SIG-M5 (cell line): ENCODE measurements around the gene PARD3B.

Source experiments
- DNase-seq: peaks from one replicate; lab custom pipeline; 2025; lab: John Stamatoyannopoulos, UW

PARD3B gene

DNA sequence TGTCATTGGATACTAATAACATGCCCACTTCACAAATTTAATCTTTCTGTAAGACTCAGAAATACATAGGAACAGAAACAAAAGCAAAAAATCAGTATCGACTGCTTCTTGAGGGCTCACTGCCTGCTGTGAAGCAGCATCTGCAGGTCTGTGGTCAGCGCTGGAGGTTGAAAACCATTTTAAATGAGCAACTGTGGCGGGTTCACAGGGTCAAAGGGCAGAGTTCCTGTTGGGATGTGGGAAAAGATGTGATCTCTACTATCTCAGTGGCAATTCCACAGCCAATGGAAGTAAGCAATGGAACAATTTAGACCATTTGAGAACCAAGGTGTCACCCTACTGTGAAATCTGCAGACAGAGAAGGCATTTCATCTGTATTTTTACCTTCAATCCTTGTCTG, 468.3 kb downstream of the PARD3B start:
- DNase-seq, result no peak

DNA sequence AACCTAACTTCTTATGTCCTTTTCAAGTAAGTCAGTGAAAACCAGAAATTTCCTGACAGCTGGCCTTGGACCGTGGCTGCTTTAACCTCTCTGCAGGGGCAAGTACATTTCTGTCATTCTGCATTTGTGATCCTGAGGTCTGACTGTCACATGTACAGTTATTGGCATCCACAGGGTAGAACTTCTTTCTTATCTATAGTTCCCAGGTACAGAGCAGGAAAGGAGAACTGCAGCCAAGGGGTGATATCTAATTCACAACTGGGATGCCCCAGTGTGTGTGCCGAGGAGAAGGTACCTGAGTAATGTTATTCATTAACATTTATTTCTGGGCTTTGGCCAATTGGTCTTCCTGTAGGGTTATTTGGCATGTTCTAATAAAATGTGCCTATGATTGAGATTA, 468.9 kb downstream of the PARD3B start:
- DNase-seq, result no peak

DNA sequence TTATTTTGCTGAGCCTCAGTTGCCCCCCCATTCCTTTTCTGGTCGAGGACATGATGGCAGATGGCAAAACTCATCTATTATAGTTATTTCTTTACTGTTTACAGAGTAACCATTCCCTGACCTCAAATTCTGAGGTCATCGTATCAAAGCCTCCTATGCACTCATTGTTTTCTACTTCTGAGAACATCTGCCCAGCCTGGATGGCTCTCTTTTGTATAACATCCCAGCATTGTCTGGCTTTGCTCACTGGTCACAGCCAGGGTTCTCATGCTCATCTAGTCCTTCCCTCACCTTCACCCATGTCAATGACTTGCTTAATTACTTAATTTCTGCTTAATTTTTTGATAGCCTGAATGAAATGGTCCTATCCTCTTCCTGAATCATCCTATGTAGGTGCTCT, 472.1 kb downstream of the PARD3B start:
- DNase-seq, result no peak

DNA sequence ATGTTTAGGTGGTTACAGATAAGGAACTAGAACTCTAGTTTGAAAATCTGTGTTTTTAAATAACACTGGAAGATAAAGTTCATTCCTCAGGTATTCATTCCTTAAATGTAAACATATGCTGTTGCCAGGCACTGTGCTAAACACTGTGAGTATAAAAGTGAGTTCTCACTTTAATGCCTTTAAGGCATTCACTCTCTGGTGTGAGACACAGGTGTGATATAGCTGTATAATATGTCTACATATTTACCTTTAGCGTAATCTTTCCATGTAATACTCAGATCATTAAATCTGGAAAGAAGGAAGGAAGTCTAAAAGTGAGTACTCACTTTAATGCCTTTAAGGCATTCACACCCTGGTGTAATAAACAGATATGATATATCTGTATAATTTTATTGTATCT, 472.6 kb downstream of the PARD3B start:
- no peak for DNase-seq

DNA sequence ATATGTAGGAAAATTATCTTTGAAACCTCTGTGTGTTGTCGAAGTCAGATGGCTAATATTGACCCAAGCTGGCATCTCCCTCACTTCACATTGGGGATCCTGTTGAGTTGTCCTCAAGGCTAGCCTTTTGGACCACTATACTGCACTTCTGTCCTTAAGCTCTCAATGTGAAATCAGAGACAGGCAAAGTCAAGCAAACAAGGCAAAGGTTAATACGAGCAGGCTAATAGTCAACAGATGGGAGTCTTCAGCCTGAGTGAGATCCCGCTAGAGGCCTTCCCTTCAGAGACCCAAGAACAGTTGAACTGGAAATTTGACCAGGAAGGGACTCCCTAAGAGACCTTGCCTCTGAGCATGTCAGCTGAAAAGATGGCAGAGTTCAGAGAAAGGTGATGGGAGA, 475.4 kb downstream of the PARD3B start:
- DNase-seq, result no peak

DNA sequence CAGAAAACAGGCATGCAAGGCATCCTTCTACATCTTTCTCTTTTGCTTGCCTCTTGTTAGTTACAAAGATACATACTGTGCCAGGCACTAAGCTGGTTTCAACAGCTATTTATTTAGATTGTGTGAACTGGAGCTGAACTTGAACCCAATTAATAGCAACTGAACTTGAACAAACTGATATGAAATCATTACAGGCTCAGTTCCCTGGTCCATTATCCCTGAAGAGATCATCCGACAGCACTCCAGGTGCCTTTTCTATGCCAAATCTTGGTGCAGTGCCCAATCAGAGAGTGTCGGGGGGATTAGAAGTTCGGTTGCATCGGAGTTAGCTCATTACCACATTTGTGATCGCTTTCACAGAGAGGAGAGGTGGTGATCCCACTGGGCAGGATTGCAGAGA, 477.6 kb downstream of the PARD3B start:
- DNase-seq, result no peak

DNA sequence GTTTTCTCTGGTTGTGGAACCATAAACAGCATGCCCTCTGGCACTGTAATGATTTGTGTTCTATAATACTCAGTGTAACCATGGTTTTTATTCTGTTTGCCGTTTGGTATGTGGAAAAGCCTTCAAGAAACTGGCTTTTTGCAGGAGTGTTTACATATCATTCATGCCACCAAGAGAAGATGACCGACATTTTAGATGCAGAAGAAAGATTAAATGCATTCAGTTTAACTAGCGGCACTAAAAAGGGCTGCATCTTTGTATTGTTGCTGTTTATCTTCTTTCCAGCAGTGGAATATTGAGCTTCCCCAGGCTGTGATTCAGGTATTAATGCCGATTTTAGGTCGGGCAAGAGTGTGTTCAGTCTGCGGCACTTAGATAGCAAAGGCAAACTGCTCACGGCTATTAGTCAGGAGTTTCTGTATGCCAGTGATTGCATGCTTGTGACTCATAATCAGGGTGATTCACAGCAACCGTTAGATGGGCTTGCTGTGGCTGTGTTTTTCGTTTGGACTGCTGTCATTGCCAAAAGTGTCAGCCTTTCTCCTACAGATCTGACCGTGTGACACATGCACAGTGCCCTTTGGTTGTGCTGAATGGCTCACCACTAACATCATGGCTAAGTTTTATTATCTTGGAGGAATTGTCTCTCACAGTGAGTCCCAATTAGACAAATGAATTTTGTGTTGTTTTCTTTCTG, 479.7 kb downstream of the PARD3B start:
- DNase-seq, result no peak

DNA sequence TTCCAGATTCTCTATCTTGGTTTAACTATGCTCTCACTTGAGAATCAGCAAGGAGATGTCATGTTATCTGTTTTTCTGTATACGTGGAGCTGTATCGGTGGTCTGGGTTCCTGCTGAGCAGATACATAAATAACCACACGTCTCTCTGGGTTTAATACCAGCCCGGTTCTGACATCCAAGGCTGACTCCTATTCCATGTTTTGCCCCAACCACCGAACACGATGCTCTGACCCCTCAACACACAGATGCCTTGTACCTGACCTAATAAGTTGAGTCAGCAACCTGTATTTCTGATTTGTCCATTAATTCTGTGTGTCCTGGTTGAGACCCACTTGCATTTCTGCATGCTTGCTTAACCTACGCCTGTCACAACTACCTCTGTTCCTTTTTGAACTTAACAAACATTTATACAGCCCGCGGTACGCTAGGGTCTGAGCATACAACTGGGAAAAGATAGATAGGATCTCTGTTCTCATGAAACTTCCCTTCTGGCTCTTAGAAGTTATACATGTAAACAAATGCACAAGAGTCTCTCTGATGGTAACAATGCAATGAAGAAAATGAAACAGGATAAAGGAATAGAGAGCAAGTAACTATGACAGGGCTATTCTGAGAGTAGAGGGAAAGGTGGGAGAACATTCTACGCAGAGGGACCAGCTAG, 480.4 kb downstream of the PARD3B start:
- DNase-seq, result no peak

DNA sequence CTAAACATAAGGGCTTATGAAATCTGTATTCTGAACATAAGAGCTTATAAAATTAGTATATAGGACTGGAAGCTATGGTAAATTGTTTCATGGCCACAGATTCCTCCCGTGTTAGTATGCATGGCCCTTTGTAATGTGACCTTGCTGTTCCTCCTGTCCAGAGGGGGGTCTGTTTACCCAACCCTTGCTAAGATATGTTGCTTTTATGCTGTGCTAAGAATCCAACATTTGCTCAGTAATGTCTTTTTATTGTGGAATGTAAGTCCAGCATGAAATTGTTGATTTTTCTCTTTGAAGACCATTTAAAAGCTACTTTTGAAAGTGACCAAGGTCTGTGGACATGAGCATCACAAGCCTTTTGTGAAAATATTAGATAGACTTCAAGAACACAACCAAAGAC, 485.4 kb downstream of the PARD3B start:
- no peak for DNase-seq

DNA sequence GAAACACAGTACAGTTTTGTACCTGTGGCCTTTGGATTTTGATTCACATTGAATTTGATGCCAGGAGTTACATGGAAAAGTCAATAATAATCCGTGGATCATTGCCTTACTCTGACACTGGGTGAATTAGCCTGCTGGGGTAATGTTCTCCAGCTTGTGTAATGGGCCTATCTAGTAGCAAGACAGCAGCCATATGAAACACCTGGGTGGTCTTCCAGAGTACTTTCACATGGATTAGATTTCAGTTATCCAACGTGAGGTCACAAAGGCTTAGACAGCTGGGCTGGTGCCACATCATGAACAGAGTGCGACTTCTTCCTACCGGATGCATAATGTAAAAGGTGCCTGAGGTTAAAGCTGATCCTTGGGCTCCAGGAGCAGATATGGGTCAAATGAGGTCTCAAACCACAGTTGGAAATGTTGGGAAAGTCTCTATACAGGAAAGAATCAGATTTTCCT, 486.8 kb downstream of the PARD3B start:
- no peak for DNase-seq

DNA sequence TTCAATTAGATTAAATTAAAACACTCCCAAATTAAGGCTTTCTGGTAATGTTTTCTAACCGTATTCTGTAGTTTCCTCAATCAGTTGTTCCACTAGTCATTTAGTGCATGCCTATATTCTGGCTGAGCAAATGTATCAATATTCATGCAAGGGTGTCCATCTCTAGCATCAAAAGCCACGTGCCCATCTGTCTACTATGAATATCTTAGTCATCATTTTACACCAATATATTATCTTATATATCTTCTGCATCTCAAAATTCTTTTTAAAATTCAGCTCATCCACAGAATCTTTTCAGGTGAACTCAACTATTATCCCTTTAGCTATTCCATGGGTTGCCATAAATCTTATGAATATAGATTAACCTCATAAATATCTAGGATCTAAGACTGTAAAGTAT, 488.2 kb downstream of the PARD3B start:
- DNase-seq, result no peak

DNA sequence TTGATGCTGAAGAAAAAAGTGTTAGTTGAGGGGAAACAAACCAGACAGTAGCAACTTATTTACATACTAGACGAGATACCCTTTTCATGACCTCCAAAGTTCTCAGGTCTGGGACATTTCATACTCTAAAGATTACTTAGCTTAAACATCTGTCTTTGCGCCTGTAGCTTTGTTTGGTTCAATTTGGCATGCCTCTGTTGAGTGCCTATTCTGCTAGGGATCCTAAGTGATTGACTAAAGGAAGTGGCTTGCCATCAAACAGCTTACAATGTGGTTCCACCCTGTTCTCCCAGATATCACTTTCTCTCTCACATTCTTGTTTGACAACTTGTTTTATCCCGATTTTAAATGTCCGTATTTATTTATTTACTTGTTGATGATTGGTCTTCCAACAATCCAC, 488.8 kb downstream of the PARD3B start:
- DNase-seq, result no peak

DNA sequence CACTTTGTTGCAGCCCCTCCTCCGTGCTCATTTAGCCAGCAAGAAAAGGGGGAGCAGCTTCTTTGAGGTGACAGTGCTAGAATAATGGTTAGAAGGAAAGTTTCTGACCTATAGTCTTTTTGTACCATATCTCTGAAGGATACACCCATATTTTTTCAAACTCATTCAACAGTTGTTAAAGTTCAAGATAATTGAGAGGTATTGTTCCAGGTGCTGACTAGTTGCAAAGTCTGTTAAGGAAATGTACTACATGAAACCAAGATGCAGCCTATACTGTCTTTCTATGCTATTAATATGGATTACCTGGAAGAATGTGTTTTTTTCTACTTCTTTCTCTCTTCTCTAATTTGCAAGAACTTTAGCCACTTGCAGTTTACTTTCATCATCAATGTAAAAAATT, 495.0 kb downstream of the PARD3B start:
- no peak for DNase-seq

DNA sequence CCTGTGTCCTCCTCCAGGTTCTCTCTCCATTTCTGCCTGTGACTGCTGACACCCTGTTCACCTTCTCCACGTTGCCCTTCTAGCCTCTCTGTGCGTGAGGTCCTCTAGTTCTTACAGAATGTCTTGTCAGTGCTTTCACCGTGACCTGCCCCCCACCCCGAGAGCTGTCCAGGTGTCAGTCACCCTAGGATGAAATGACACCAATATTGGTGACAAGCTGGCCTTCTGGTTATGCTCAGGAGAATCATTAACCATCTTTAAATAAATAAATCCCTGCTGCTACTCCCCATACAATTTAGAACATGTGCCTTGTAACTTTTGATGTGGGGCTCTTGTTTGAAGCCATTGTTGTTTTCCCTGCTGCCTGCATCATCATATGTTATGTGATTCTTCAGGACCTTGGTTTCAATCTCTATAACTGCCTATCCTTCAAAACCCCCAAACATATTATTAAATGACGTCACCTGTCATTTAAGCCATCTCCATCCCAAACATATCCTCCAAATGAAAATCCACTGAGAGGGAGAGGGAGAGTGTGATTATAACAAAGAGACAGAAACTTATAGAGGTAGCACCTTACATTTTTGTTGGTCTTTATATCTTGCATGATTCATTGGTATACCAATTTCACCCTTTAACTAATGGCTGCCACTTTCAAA, 496.3 kb downstream of the PARD3B start:
- no peak for DNase-seq

DNA sequence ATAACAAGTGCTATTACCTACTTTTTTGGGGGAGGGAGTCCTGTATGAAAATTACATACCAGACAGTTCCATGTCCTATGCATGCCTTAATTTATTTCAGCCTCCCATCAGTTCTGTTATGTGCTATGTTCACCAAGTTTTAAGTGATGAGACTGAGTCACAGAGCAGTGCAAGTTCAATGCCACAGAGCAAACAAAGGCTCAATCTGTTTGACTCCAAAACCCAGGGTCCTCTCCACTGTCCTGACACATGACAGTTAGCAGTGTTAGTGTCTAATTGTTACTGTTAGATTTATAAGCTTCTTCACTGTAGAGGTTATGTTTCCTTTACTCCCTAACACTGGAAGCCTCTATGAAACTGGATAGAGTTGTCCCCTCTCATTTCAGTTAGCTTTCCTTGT, 498.0 kb downstream of the PARD3B start:
- DNase-seq, result no peak

DNA sequence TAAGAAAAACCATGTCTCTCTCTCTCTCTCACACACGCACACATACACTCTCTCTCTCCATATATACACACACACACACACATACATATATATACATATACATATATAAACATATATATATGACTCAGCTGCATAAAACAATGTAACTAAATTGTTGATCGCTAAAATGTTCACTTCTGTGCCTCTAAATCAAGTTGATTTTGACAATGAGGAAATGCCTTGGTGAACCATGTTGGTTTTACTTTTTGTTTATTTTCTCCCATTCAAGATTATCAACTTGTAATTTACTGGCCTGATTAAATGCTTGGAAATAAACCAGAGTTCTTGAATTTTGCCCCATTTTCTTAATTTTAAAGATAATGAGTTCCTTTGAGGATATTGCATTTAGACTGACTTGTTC, 500.4 kb downstream of the PARD3B start:
- no peak for DNase-seq

DNA sequence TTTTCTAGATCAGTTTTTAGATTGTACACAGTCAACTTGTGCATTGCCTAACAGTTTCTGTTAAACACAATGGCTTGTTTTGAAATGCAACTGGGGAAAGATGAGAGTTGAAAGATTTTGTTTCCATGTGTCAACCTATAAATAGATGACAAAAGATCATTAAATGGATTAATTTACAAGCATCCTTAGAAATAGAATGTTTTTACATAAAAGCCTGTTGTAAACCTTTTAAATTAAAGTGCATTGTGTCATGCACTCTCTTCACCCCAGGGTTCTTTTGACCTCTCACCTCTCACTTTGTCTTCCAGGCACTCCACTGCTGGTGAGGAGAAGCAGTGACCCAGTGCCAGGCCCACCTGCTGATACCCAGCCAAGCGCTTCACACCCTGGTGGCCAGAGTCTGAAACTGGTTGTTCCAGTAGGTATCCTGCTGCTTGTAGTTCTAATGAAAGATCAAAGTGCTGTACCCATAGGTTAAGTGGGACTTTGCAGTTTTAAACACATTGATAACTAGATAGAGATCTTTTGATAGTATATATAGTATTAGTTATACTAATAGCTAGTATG, 502.1 kb downstream of the PARD3B start:
- DNase-seq, result no peak

DNA sequence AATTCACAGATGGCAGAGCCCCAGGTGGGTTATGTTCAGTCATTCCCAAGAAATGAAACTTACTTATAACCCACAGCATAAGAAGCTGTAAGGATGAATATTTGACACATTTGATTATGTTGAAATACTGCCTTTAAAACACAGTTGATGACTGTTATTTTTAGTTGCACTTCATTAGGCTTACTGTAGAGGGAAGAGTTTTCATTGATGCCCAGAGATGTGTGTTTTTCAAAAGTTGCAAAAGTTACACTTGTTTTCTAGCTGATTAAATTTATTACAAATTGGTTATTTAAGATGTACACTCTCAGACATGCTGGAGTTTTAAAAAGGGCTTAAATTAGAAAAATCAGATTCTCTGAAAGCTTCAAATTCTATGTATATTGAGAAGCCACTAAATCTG, 506.1 kb downstream of the PARD3B start:
- DNase-seq, result no peak

DNA sequence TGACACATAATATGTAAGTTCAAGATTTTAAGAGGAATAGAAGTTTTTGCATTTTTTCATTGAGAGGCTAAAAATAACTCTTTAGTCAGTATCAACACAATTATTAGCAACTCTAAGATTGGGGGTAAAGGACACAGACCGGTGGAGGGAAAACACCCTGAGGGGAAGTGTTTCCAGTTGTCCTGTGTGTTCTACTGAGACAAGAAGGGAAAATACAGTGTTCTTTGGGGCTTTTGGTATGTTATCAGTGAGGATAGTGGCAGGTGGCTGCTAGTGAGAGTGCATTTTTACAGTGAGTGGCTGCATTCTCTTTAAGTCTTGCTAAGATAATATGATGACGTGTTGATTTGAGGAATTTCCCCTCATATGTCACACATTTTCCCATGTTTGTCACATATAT, 507.5 kb downstream of the PARD3B start:
- DNase-seq, result no peak

DNA sequence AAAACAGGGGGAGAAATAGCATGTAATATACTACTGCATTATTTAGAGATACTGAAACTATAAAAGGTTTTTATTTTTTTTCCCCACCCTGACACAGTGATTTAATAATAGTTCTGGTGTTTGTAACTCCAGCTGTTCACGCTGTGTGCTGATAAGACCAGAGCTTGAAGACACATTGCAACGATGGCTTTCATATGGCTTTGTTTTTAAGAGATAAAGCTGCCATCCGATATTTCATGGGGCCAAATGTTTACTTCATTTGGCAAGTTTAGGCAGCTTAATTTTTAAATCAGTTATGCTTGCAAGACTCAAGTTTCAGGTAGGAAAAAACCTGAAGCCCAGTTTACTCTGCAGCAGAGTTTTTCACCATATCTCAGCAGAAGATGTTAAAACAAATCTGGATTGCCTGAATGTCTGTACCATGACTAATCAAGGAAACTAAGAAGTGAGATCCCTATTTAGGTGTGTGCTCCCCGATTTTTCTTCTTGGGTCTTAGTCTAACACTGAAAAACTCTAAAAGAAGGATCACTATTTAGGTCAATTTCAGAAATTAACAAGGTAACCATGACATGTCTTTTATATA, 508.6 kb downstream of the PARD3B start:
- no peak for DNase-seq

DNA sequence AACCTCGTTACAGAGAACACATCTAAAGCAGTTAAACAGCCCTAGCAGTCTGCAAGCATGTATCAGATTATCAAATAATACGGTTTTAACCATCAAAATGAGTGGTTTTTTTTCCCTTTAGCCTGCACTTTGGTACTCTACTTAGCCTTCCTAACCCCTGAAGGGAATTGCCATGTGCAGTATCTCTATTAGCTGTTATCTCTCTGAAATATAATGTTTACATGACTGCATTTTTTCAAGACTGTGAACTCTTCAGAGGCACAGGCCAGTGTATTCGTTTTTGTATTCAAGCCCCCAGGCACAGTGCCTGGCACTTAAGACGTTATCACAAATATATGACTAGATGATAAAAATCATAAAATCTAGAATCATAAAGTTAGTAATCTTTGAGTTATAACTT, 509.5 kb downstream of the PARD3B start:
- DNase-seq, result no peak

DNA sequence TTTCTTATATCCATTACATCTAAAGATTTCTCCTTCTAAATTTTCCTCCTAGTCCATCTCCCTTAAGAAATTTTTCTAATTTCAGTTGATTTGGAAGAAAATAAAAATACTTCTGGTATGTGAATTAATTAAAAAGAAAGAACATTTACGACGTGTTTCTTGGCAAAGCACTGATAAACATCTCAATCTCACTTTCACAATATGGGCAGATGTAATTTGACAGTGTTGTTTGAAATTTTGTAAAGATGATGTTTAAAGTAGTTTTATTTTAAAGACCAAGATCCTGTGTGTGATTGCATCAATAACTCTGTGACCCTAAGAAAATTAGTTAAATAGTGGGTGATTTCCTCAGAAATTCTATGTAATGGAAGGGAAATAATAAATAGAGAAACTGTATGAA, 510.0 kb downstream of the PARD3B start:
- no peak for DNase-seq

DNA sequence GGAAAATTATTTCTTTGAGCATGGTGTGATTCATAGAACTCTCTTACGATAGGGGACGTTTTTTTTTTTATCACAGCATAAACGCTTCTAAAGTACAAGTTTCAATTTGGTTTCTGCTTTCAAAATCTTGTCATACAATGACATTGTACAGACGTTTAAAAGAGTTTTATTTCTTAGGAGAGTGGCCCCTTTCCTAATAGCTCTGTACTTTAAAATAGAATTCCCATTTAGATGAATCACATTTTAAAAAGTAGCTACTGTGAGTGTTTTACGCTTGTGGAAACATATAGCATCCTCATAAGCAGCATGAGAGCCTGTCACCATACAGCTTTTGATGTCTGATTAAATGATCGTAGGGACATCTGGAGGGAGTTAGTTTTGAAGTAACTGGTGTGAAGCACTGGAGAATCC, 510.9 kb downstream of the PARD3B start:
- no peak for DNase-seq
